GM12872 (cell line): Measurements from ENCODE around the gene FADS6.

Source experiments
- CTCF ChIP-seq: IDR thresholded peaks from 3 replicates; pipeline ENCODE4 v1.5.1; 2011; ENCODE audit warnings: low read depth, mild to moderate bottlenecking, low read length, moderate library complexity; ENCODE audit not compliant: insufficient read depth

Gene FADS6

GRCh38 chr17:74872313-74873036, 21.0 kb downstream of the FADS6 start, which contains the start of gene FDXR:
TSS of gene FDXR (minus strand) at chr17:74872994. CDS start at chr17:74872944, 50 bp downstream.
- no peak for TF ChIP-seq CTCF

GRCh38 chr17:74871356-74872076, 21.9 kb downstream of the FADS6 start:
- TF ChIP-seq CTCF: no peak

GRCh38 chr17:74870512-74870911, 22.9 kb downstream of the FADS6 start:
- TF ChIP-seq CTCF: no peak

- TF ChIP-seq CTCF: no peak
Observed at GRCh38 chr17:74868908-74869255, 24.6 kb downstream of the FADS6 start.

- TF ChIP-seq CTCF: no peak
Observed at GRCh38 chr17:74868251-74868907, 25.1 kb downstream of the FADS6 start.

- no peak for TF ChIP-seq CTCF
Observed at GRCh38 chr17:74866198-74866835, 27.1 kb downstream of the FADS6 start.

- 0 out of 3 replicates have a peak, but pooled peaks have one; percentile 14 for TF ChIP-seq CTCF
Observed at GRCh38 chr17:74865504-74866197, 27.8 kb downstream of the FADS6 start.
